CD4-positive, alpha-beta T cell (primary cell): ENCODE data around the gene SLC24A3. TPM values are rescaled to one million over a fixed set of nuclear protein-coding genes. Genes with fewer than 3 reads are reported as not detected.

Source experiments
- ATAC-seq: fragments of 200-7000 bp; cut with Tn5 transposase; one replicate; pipeline ENCODE4 v1.10.0; 2022; ENCODE audit warnings: mild to moderate bottlenecking; ENCODE audit not compliant: poor library complexity
- CTCF ChIA-PET: fragments of 350-600 bp; sonication (Branson Sonifier 250); formaldehyde crosslinking; loops from one replicate; lab custom pipeline; 2021; ENCODE audit warnings: antibody characterized with exemption, inconsistent platforms; lab: Charles Lee
- POLR2A ChIA-PET: fragments of 350-600 bp; sonication (Branson Sonifier 250); formaldehyde crosslinking; loops from one replicate; lab custom pipeline; 2021; ENCODE audit warnings: antibody characterized with exemption, inconsistent platforms; lab: Charles Lee
- DNase-seq, 14 experiments: peaks; one replicate each; pipeline ENCODE4 v3.0.0-alpha.2; 2013 to 2020; ENCODE audit warnings: mixed read lengths in 2 of 14
- H3K27ac ChIP-seq, 2 donors: one replicate each; pipeline versions ENCODE4 v1.5.1 to v1.7.0; 2013; ENCODE audit warnings: low read length in 2 of 2, low read depth in 1 of 2, mild to moderate bottlenecking in 1 of 2
- H3K27me3 ChIP-seq, 2 experiments: 1 replicate in 1 of 2; 2 replicates in 1 of 2; pipeline versions ENCODE4 v1.6.1 to v1.7.0; 2013; ENCODE audit warnings: low read length in 2 of 2, control low read depth in 1 of 2, mild to moderate bottlenecking in 1 of 2, moderate library complexity in 1 of 2; ENCODE audit not compliant: insufficient read depth in 2 of 2, control insufficient read depth in 1 of 2
- H3K36me3 ChIP-seq: one replicate; pipeline ENCODE4 v1.6.1; 2013; ENCODE audit warnings: low read length, control low read depth; ENCODE audit not compliant: insufficient read depth
- H3K4me1 ChIP-seq: one replicate; pipeline ENCODE4 v1.6.1; 2013; ENCODE audit warnings: low read length, control low read depth; ENCODE audit not compliant: insufficient read depth
- H3K4me3 ChIP-seq: one replicate; pipeline ENCODE4 v1.5.1; 2013; ENCODE audit warnings: mild to moderate bottlenecking, low read length, moderate library complexity
- H3K9me3 ChIP-seq, 2 experiments: 1 replicate in 1 of 2; 2 replicates in 1 of 2; pipeline versions ENCODE4 v1.6.1 to v1.7.0; 2013; ENCODE audit warnings: low read length in 2 of 2, mild to moderate bottlenecking in 2 of 2, control low read depth in 1 of 2, moderate library complexity in 1 of 2; ENCODE audit not compliant: control insufficient read depth in 1 of 2, insufficient read depth in 1 of 2
- H3K27ac Mint-ChIP-seq: one replicate; pipeline ENCODE4 v1.8.0; 2020; ENCODE audit warnings: mixed read lengths
- H3K27me3 Mint-ChIP-seq: one replicate; pipeline ENCODE4 v1.8.0; 2021; ENCODE audit warnings: mixed read lengths
- H3K36me3 Mint-ChIP-seq: one replicate; pipeline ENCODE4 v1.8.0; 2021; ENCODE audit warnings: low read depth, mixed read lengths
- H3K4me1 Mint-ChIP-seq: one replicate; pipeline ENCODE4 v1.8.0; 2021; ENCODE audit warnings: low read depth, mixed read lengths
- H3K4me3 Mint-ChIP-seq: one replicate; pipeline ENCODE4 v1.8.0; 2020; ENCODE audit warnings: mild to moderate bottlenecking, mixed read lengths
- H3K9me3 Mint-ChIP-seq: one replicate; pipeline ENCODE4 v1.8.0; 2020; ENCODE audit warnings: mixed read lengths
- intact Hi-C, 2 experiments: fragments of 100-400 bp; cut with DNase I in 1 of 2; cut with micrococcal nuclease in 1 of 2; formaldehyde crosslinking; loops; one replicate each; pipeline versions ENCODE4 v1.15.1 to v1.9.0; 2023 to 2025; cut with DNase I, micrococcal nuclease
- total RNA-seq, 174 experiments: library from RNA in 2 of 174; stranded (reverse) in 2 of 174; gene quantifications; one replicate each; pipeline ENCODE4 v1.2.3 and lab custom pipeline; 2021 to 2026
- TF ChIP-seq, protein P1 (sequence below): fragments of 200-600 bp; IDR thresholded peaks from one replicate; pipeline ENCODE4 v1.8.0; 2022; ENCODE audit warnings: antibody characterized with exemption, mild to moderate bottlenecking

The SLC24A3 gene
- total RNA-seq, 2 experiments from 2014 or later: not detected

DNA sequence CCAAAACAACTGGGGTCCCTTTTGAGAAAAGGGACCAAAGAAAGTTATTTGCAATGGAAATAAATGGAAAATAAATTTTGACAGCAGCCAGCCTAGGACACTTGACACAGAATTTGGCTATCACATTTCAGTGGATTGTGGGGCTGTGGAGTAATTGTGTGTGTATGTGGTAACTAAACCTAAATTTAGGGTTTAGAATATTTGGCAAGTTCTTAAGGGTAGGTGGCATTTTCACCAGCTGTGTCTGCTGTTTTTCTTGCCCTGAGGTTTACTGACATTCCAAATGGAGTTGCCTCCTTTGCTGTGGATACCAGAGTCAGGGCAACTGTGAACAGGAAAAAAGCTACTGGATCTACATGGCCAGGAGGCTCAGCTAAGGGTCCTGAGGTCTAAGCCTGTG is 270.9 kb downstream of the SLC24A3 start:
- POLR2A ChIA-PET: no interaction called here
- Mint-ChIP-seq H3K9me3 (no peaks in the 10 kb centered on the region), H3K4me1 (no peaks in the 10 kb centered on the region), H3K4me3 (no peak overlapping the region), H3K36me3 (no peaks in the 10 kb centered on the region), H3K27ac (no peak overlapping the region), H3K27me3 (no peaks in the 10 kb centered on the region)
- CTCF ChIA-PET: no interaction called here
- TF ChIP-seq, protein P1, sequence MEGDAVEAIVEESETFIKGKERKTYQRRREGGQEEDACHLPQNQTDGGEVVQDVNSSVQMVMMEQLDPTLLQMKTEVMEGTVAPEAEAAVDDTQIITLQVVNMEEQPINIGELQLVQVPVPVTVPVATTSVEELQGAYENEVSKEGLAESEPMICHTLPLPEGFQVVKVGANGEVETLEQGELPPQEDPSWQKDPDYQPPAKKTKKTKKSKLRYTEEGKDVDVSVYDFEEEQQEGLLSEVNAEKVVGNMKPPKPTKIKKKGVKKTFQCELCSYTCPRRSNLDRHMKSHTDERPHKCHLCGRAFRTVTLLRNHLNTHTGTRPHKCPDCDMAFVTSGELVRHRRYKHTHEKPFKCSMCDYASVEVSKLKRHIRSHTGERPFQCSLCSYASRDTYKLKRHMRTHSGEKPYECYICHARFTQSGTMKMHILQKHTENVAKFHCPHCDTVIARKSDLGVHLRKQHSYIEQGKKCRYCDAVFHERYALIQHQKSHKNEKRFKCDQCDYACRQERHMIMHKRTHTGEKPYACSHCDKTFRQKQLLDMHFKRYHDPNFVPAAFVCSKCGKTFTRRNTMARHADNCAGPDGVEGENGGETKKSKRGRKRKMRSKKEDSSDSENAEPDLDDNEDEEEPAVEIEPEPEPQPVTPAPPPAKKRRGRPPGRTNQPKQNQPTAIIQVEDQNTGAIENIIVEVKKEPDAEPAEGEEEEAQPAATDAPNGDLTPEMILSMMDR: no peak
- H3K4me1 ChIP-seq: no peaks in the 10 kb centered on the region
- H3K9me3 ChIP-seq: no peaks in the 10 kb centered on the region
- ATAC-seq (no peak), DNase-seq (no peak)
- H3K27me3 ChIP-seq: no peaks in the 10 kb centered on the region
- intact Hi-C loops: no loop called here
- no peaks in the 10 kb centered on the region for H3K36me3 ChIP-seq
- no peak overlapping the region for H3K27ac ChIP-seq
- H3K4me3 ChIP-seq: no peak overlapping the region

DNA sequence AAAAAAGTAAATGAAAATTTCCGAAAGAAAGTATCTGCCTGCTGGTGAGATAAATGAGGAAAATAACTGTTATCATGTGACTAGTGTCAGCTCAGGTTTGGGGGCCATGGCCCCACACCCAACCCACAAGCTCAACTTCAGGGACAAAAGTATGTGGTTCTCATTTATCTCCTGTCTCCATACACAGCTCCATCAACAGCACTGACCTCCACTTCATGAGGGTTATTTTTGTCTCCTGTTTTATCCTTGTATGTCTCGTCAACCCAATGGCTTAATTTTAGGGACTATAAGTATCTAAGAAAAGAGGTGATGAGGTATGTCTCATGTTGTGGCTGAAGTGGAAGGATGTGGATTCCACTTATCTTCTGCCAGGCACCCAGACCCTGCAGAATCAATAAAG is 274.0 kb downstream of the SLC24A3 start:
- Histone ChIP-seq H3K27ac (no peak overlapping the region), H3K4me1 (no peaks in the 10 kb centered on the region), H3K9me3 (peaks cover 0 to 2% of the 10 kb centered on the region in 2 experiments), H3K27me3 (no peaks in the 10 kb centered on the region), H3K4me3 (no peak overlapping the region), H3K36me3 (no peaks in the 10 kb centered on the region)
- DNase-seq (no peak), ATAC-seq (no peak)
- Mint-ChIP-seq H3K9me3 (no peaks in the 10 kb centered on the region), H3K4me3 (no peak overlapping the region), H3K27ac (no peak overlapping the region), H3K36me3 (no peaks in the 10 kb centered on the region), H3K4me1 (no peaks in the 10 kb centered on the region), H3K27me3 (no peaks in the 10 kb centered on the region)
- ChIA-PET POLR2A (no interaction called here), CTCF (no interaction called here)
- TF ChIP-seq, protein P1: no peak
- intact Hi-C loops: no loop called here

DNA sequence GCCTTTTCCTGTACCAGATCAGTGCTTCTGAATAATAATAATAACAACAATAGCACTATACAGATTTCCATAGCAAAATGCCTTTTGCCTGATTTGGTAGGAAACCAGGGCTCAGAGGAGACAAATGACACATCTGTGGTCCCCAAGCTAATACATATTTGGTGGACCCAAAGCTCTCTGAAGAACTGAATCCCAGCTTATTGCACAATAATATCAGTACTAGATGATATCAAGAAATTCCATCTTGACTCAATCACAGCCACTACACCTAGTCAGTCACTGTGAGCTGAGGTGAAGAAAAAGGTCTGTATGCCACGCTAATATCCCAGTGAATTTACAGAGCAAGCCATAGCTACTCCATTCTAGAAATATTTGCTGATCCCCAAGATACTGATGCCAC is 275.0 kb downstream of the SLC24A3 start:
- Mint-ChIP-seq H3K4me1 (no peaks in the 10 kb centered on the region), H3K9me3 (no peaks in the 10 kb centered on the region), H3K4me3 (no peak overlapping the region), H3K36me3 (no peaks in the 10 kb centered on the region), H3K27ac (no peak overlapping the region), H3K27me3 (no peaks in the 10 kb centered on the region)
- CTCF ChIA-PET: no interaction called here
- no peak overlapping the region for H3K27ac ChIP-seq
- no peak overlapping the region for H3K4me3 ChIP-seq
- intact Hi-C loops: no loop called here
- no peaks in the 10 kb centered on the region for H3K4me1 ChIP-seq
- H3K36me3 ChIP-seq: no peaks in the 10 kb centered on the region
- no peaks in the 10 kb centered on the region for H3K27me3 ChIP-seq
- ATAC-seq (no peak), DNase-seq (no peak)
- TF ChIP-seq, protein P1: no peak
- POLR2A ChIA-PET: no interaction called here
- peaks cover 0 to 5% of the 10 kb centered on the region in 2 experiments for H3K9me3 ChIP-seq
